SK-N-SH treated with all-trans-retinoic acid at 6 μM for 48 hours (cell line): ENCODE results near the gene C1QTNF9.
"Not testable (repeated sequence)": the region's sequence is repeated elsewhere in the genome, so short reads cannot be mapped to it uniquely, and the experiment has no call there.

ENCODE experiments used
- CSDC2 ChIP-seq: fragments of 250-450 bp; sonication (Bioruptor Pico); IDR thresholded peaks from 2 replicates; pipeline ENCODE4 v1.5.0; 2020; ENCODE audit warnings: mild to moderate bottlenecking, moderate library complexity
- GLIS3 ChIP-seq: fragments of 250-450 bp; sonication (Bioruptor Pico); IDR thresholded peaks from 2 replicates; pipeline ENCODE4 v1.5.0; 2020; ENCODE audit warnings: mild to moderate bottlenecking, moderate library complexity
- PATZ1 ChIP-seq: fragments of 250-450 bp; sonication (Bioruptor Pico); IDR thresholded peaks from 2 replicates; pipeline ENCODE4 v1.8.0; 2020; ENCODE audit warnings: mild to moderate bottlenecking, moderate library complexity, borderline replicate concordance
- PPARA ChIP-seq: fragments of 250-450 bp; sonication (Bioruptor Pico); IDR thresholded peaks from 2 replicates; pipeline ENCODE4 v1.5.0; 2020; ENCODE audit warnings: mild to moderate bottlenecking, borderline replicate concordance
- ZNF70 ChIP-seq: fragments of 450-650 bp; formaldehyde crosslinking; IDR thresholded peaks from 2 replicates; pipeline ENCODE4 v1.5.0; 2020; ENCODE audit warnings: mild to moderate bottlenecking, moderate library complexity

- TF ChIP-seq PATZ1, PPARA, CSDC2, ZNF70, GLIS3 (CRISPR knock-in tag): not testable (repeated sequence)
These were observed 12.0 kb downstream of the C1QTNF9 start for GRCh38 chr13:24321416-24321815.
